HCT116 (cell line): ENCODE data around the gene CYGB.

ENCODE experiments used
- CEBPB ChIP-seq: IDR thresholded peaks from 2 replicates; pipeline ENCODE4 v1.6.1; 2012; ENCODE audit warnings: low read depth
- EZH2 ChIP-seq: fragments of 200-600 bp; sonication (generic); IDR thresholded peaks from 2 replicates; pipeline ENCODE4 v1.6.1; 2017; ENCODE audit warnings: antibody characterized with exemption, mixed run types
- POLR2A ChIP-seq: IDR thresholded peaks from 2 replicates; pipeline ENCODE4 v1.7.0; 2011; ENCODE audit warnings: borderline replicate concordance; ENCODE audit not compliant: insufficient read depth, insufficient read length; ENCODE audit errors: extremely low read depth
- POLR2AphosphoS5 ChIP-seq: IDR thresholded peaks from 2 replicates; pipeline ENCODE4 v1.6.1; 2011; ENCODE audit warnings: mild to moderate bottlenecking, low read depth, low read length, moderate library complexity
- RAD21 ChIP-seq: IDR thresholded peaks from 2 replicates; pipeline ENCODE4 v1.6.1; 2012; ENCODE audit warnings: low read depth, mild to moderate bottlenecking
- SP1 ChIP-seq: IDR thresholded peaks from 2 replicates; pipeline ENCODE4 v1.6.1; 2012; ENCODE audit warnings: low read depth
- SRF ChIP-seq: IDR thresholded peaks from 2 replicates; pipeline ENCODE4 v1.6.1; 2012; ENCODE audit warnings: low read depth
- YY1 ChIP-seq: IDR thresholded peaks from 2 replicates; pipeline ENCODE4 v1.6.1; 2011; ENCODE audit warnings: low read length, low read depth, moderate library complexity, mild to moderate bottlenecking; ENCODE audit not compliant: insufficient replicate concordance; ENCODE audit errors: extremely low read depth
- ZFX ChIP-seq: fragments of 450-650 bp; IDR thresholded peaks from 2 replicates; pipeline ENCODE4 v1.6.1; 2017
- ZNF274 ChIP-seq: fragments of 200-500 bp; sonication (Bioruptor generic); IDR thresholded peaks from 2 replicates; pipeline ENCODE4 v1.6.1; 2014; ENCODE audit warnings: mild to moderate bottlenecking, low read depth, low read length, inconsistent platforms
- TF ChIP-seq, protein P1 (sequence below), 3 experiments: fragments of 200-600 bp in 1 of 3; sonication (generic) in 1 of 3; IDR thresholded peaks in 2 of 3; conservative IDR thresholded peaks in 1 of 3; 2 replicates each; pipeline ENCODE4 v1.5.1; 2012 to 2017; ENCODE audit warnings: low read depth in 2 of 3, low read length in 2 of 3, antibody characterized with exemption in 1 of 3, borderline replicate concordance in 1 of 3, control low read depth in 1 of 3, mild to moderate bottlenecking in 1 of 3, mixed read lengths in 1 of 3, mixed run types in 1 of 3, moderate library complexity in 1 of 3; ENCODE audit not compliant: insufficient read depth in 1 of 3
- TF ChIP-seq, protein P2 (sequence below): IDR thresholded peaks from 2 replicates; pipeline ENCODE4 v1.6.1; 2012; ENCODE audit warnings: low read depth
- TF ChIP-seq, protein P3 (sequence below): IDR thresholded peaks from 2 replicates; pipeline ENCODE4 v1.6.1; 2012

DNA sequence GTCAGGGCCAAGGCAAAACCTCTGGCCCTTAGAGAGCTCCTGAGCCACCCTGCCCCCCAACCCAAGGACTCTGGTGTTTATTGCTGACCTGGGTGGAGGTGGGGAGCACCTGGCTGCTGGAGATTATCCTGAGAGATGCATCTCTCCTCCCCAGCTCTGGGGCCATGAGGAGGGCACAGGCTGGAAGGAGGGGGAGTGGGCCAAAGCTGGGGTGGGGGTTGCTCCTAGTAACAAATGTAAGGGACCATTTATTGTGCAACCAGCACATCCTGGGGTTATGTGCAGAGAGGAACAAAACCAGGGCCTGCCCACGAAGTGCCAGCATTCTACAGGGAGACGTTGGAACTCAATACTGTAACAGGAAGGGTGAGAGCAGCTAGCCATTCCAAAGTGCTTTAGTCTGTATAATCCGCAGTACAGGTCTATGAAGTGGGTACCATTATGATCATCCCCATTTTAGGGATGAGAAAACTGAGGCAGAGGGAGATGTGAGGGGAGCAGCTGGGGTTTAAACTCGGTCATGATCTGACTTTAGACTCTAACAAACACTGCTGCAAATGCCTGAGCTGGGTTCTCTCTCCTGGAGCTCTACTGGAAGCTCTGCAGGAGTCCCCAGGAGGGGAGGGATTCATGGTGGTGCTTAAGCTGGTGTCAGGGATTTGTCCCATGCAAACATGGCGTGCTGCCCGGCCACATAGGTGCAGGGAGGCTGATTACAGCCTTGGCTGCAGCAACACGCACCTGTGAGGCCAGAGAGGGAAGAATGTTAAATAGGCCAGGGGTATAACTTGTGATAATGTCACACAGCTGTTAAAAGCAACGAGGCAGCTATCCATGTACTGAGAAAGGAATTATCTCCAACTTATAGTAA is 34.9 kb downstream of the CYGB start:
- TF ChIP-seq, protein P1, sequence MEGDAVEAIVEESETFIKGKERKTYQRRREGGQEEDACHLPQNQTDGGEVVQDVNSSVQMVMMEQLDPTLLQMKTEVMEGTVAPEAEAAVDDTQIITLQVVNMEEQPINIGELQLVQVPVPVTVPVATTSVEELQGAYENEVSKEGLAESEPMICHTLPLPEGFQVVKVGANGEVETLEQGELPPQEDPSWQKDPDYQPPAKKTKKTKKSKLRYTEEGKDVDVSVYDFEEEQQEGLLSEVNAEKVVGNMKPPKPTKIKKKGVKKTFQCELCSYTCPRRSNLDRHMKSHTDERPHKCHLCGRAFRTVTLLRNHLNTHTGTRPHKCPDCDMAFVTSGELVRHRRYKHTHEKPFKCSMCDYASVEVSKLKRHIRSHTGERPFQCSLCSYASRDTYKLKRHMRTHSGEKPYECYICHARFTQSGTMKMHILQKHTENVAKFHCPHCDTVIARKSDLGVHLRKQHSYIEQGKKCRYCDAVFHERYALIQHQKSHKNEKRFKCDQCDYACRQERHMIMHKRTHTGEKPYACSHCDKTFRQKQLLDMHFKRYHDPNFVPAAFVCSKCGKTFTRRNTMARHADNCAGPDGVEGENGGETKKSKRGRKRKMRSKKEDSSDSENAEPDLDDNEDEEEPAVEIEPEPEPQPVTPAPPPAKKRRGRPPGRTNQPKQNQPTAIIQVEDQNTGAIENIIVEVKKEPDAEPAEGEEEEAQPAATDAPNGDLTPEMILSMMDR (IDR thresholded peaks at IDR 0.05 in 2 of 3, conservative IDR thresholded peaks at IDR 0.05 in 1 of 3; ENCODE audit: borderline replicate concordance in 1 of 3, insufficient read depth in 1 of 3, low read depth in 2 of 3, low read length in 2 of 3), result no peak
- TF ChIP-seq RAD21 (no peak), ZFX (no peak), POLR2AphosphoS5 (no peak), ZNF274 (no peak), POLR2A (no peak), YY1 (no peak), EZH2 (no peak), SRF (no peak), SP1 (no peak), CEBPB (no peak)
- TF ChIP-seq, protein P2, sequence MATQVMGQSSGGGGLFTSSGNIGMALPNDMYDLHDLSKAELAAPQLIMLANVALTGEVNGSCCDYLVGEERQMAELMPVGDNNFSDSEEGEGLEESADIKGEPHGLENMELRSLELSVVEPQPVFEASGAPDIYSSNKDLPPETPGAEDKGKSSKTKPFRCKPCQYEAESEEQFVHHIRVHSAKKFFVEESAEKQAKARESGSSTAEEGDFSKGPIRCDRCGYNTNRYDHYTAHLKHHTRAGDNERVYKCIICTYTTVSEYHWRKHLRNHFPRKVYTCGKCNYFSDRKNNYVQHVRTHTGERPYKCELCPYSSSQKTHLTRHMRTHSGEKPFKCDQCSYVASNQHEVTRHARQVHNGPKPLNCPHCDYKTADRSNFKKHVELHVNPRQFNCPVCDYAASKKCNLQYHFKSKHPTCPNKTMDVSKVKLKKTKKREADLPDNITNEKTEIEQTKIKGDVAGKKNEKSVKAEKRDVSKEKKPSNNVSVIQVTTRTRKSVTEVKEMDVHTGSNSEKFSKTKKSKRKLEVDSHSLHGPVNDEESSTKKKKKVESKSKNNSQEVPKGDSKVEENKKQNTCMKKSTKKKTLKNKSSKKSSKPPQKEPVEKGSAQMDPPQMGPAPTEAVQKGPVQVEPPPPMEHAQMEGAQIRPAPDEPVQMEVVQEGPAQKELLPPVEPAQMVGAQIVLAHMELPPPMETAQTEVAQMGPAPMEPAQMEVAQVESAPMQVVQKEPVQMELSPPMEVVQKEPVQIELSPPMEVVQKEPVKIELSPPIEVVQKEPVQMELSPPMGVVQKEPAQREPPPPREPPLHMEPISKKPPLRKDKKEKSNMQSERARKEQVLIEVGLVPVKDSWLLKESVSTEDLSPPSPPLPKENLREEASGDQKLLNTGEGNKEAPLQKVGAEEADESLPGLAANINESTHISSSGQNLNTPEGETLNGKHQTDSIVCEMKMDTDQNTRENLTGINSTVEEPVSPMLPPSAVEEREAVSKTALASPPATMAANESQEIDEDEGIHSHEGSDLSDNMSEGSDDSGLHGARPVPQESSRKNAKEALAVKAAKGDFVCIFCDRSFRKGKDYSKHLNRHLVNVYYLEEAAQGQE, result no peak
- TF ChIP-seq, protein P3, sequence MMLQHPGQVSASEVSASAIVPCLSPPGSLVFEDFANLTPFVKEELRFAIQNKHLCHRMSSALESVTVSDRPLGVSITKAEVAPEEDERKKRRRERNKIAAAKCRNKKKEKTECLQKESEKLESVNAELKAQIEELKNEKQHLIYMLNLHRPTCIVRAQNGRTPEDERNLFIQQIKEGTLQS, result no peak
